Cardiac fibroblast (primary cell): ENCODE measurements around the gene SHISAL1.

Source experiments
- DNase-seq, 2 donors: peaks; one replicate each; pipeline versions ENCODE4 v3.0.0 to v3.0.0-alpha.2; 2010; ENCODE audit warnings: low read depth in 2 of 2
- H3K4me3 ChIP-seq, 2 donors: replicated peaks in 1 of 2; 1 replicate in 1 of 2; 2 replicates in 1 of 2; pipeline ENCODE4 v1.5.1; 2011; ENCODE audit warnings: low read depth in 2 of 2, low read length in 2 of 2, mild to moderate bottlenecking in 2 of 2, moderate library complexity in 1 of 2
- TF ChIP-seq, protein P1 (sequence below): IDR thresholded peaks from one replicate; pipeline ENCODE4 v1.5.1; 2011; ENCODE audit warnings: low read depth, mild to moderate bottlenecking, low read length, inconsistent platforms

Gene SHISAL1

GRCh38 chr22:44249376-44250147, 63.2 kb downstream of the SHISAL1 start:
- TF ChIP-seq, protein P1, sequence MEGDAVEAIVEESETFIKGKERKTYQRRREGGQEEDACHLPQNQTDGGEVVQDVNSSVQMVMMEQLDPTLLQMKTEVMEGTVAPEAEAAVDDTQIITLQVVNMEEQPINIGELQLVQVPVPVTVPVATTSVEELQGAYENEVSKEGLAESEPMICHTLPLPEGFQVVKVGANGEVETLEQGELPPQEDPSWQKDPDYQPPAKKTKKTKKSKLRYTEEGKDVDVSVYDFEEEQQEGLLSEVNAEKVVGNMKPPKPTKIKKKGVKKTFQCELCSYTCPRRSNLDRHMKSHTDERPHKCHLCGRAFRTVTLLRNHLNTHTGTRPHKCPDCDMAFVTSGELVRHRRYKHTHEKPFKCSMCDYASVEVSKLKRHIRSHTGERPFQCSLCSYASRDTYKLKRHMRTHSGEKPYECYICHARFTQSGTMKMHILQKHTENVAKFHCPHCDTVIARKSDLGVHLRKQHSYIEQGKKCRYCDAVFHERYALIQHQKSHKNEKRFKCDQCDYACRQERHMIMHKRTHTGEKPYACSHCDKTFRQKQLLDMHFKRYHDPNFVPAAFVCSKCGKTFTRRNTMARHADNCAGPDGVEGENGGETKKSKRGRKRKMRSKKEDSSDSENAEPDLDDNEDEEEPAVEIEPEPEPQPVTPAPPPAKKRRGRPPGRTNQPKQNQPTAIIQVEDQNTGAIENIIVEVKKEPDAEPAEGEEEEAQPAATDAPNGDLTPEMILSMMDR, result no peak
- no peak for DNase-seq
- H3K4me3 ChIP-seq, result no peak overlapping the region

GRCh38 chr22:44248926-44249325, 63.8 kb downstream of the SHISAL1 start:
- TF ChIP-seq, protein P1, result no peak
- no peak overlapping the region for H3K4me3 ChIP-seq
- DNase-seq, result no peak

GRCh38 chr22:44247923-44248892, 64.5 kb downstream of the SHISAL1 start:
- no peak overlapping the region for H3K4me3 ChIP-seq
- TF ChIP-seq, protein P1, result no peak
- DNase-seq, result no peak

DNA sequence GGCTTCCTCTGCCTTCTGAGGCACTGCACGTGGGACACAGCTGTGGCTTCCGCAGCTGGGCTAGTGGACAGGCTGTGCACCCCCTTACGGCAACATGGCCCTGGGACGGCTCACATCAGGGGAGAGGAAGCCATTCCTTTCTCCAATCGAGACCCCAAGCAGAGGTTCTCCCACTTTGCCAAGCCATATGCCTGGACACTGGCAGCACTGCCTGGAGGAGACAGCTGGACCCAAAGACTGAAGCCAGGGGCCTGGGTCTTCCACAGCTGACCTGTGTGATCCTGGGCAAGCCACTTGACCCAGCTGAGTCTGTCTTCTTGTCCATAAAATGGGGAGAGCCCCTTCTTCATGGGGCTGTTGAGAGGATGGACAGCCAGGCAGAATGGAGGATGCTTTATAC, 65.4 kb downstream of the SHISAL1 start:
- no peak overlapping the region for H3K4me3 ChIP-seq
- TF ChIP-seq, protein P1, result no peak
- DNase-seq, result no peak

GRCh38 chr22:44246615-44247326, 66.0 kb downstream of the SHISAL1 start:
- H3K4me3 ChIP-seq, result no peak overlapping the region
- TF ChIP-seq, protein P1, result no peak
- no peak for DNase-seq

DNA sequence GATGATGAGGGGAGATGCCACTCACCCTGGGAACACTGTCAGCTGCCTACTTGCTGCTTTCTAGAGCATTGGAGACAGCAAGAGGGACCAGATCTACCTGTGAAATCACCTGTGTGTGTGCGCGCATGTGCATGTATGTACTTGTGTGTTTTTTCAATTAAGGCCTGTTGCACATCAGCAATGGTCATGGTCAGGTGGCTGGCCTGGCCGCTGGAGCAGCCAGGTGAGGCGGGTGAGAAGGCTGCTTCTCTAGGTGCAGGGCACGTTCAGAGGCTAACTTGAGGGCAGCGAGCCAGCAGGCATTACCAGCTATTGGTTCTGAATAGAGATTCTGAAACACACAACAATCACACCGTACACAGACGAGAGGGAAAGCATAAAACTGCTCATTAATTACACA, 66.9 kb downstream of the SHISAL1 start:
- TF ChIP-seq, protein P1, result no peak
- no peak for DNase-seq
- no peak overlapping the region for H3K4me3 ChIP-seq
